Astrocyte of the cerebellum (primary cell): Measurements from ENCODE around the gene CFAP20.

Source experiments
- DNase-seq: peaks from one replicate; pipeline ENCODE4 v3.0.0-alpha.2; 2011; ENCODE audit warnings: low read depth
- H3K4me3 ChIP-seq: 2 replicates; pipeline ENCODE4 v1.5.1; 2011; ENCODE audit warnings: mild to moderate bottlenecking, low read depth, low read length, moderate library complexity
- CTCF ChIP-seq: IDR thresholded peaks from 2 replicates; pipeline ENCODE4 v1.5.1; 2012; ENCODE audit warnings: low read length, low read depth, moderate library complexity, mild to moderate bottlenecking; ENCODE audit errors: missing control alignments
- in situ Hi-C: cut with HindIII; loops from 2 replicates; pipeline ENCODE4 v1.10.0; 2017; ENCODE audit warnings: low sequenced_read_pairs

CFAP20 gene

GRCh38 chr16:58119509-58119845 is 9.7 kb downstream of the CFAP20 start:
- DNase-seq = no peak
- in situ Hi-C loops = no loop called here
- no peak overlapping the region for H3K4me3 ChIP-seq
- no peak for TF ChIP-seq CTCF

GRCh38 chr16:58118801-58119508 is 10.2 kb downstream of the CFAP20 start:
- no peak for TF ChIP-seq CTCF
- H3K4me3 ChIP-seq = no peak overlapping the region
- DNase-seq = no peak
- in situ Hi-C loops = no loop called here

GRCh38 chr16:58116529-58116928 is 12.7 kb downstream of the CFAP20 start:
- DNase-seq = no peak
- TF ChIP-seq CTCF = no peak
- in situ Hi-C loops = no loop called here
- no peak overlapping the region for H3K4me3 ChIP-seq

GRCh38 chr16:58116081-58116480 is 13.1 kb downstream of the CFAP20 start:
- DNase-seq = no peak
- in situ Hi-C loops = no loop called here
- no peak overlapping the region for H3K4me3 ChIP-seq
- TF ChIP-seq CTCF = no peak

- TF ChIP-seq CTCF = no peak
- no peak for DNase-seq
- H3K4me3 ChIP-seq = no peak overlapping the region
- in situ Hi-C loops = no loop called here
Measured at GRCh38 chr16:58114827-58115825, 14.1 kb downstream of the CFAP20 start.

- in situ Hi-C loops = no loop called here
- DNase-seq = no peak
- no peak for TF ChIP-seq CTCF
- H3K4me3 ChIP-seq = no peak overlapping the region
Measured at GRCh38 chr16:58111302-58111627, 17.9 kb downstream of the CFAP20 start.
